ENCODE data around the gene PADI2. TPM values are rescaled to one million over a fixed set of nuclear protein-coding genes. Genes with fewer than 3 reads are reported as not detected.

PADI2 gene
- total and polyA plus RNA-seq, 2 donors (not counting 1 experiment from before 2014, with no cell fraction given) = 0.25 to 14.2 TPM

GRCh38 chr1:17098446-17099317 is 20.6 kb downstream of the PADI2 start:
- H4K20me1 ChIP-seq (ENCODE audit: control insufficient read depth, insufficient read depth, low read length, poor library complexity, severe bottlenecking) = no peaks in the 10 kb centered on the region
- peaks cover 0 to 1% (median 0%) of the 10 kb centered on the region in 3 donors for H3K9me3 ChIP-seq (ENCODE audit: control extremely low read depth in 1 of 3, control insufficient read depth in 2 of 3, insufficient read depth in 1 of 3, low read length in 2 of 3)
- no peak overlapping the region for H3K4me3 ChIP-seq (ENCODE audit: control extremely low read depth in 1 of 5, extremely low read depth in 1 of 5, insufficient read depth in 1 of 5, low read depth in 2 of 5, low read length in 4 of 5)
- H3K9ac ChIP-seq (ENCODE audit: low read length) = no peak overlapping the region
- no peak overlapping the region for H2AFZ ChIP-seq (ENCODE audit: insufficient read depth, low read depth, low read length, poor library complexity, severe bottlenecking)
- H3K36me3 ChIP-seq (replicated peaks in 1 of 2; ENCODE audit: control extremely low read depth in 1 of 2, control insufficient read depth in 1 of 2, extremely low read depth in 1 of 2, insufficient read depth in 2 of 2, low read length in 1 of 2) = no peaks in the 10 kb centered on the region
- ChIA-PET POLR2A (no interaction called here), CTCF (no interaction called here)
- no peaks in the 10 kb centered on the region for H3K27me3 ChIP-seq (replicated peaks in 1 of 4; ENCODE audit: control extremely low read depth in 1 of 4, control insufficient read depth in 3 of 4, insufficient read depth in 4 of 4, low read length in 3 of 4)
- H3K4me1 ChIP-seq (ENCODE audit: control insufficient read depth in 2 of 2, insufficient read depth in 2 of 2, low read length in 2 of 2) = no peaks in the 10 kb centered on the region
- Mint-ChIP-seq H3K4me1 (no peaks in the 10 kb centered on the region), H3K27ac (no peak overlapping the region), H3K4me3 (no peak overlapping the region), H3K9me3 (ENCODE audit: insufficient read depth) (no peaks in the 10 kb centered on the region), H3K27me3 (no peaks in the 10 kb centered on the region)
- no peak overlapping the region for H3K4me2 ChIP-seq (replicated peaks; ENCODE audit: low read depth, low read length, poor library complexity, severe bottlenecking)
- TF ChIP-seq EZH2 (IDR thresholded peaks at IDR 0.05; ENCODE audit: borderline replicate concordance, insufficient read depth, low read depth, low read length, poor library complexity, severe bottlenecking) (no peak), CTCF (IDR thresholded peaks at IDR 0.05) (no peak)
- ATAC-seq (ENCODE audit: low read depth) (no peak), DNase-seq (no peak)
- H3K27ac ChIP-seq (ENCODE audit: low read length in 2 of 2) = no peak overlapping the region
- intact Hi-C loops (cut with micrococcal nuclease) = no loop called here
- 66% methylated on average over 9 of the region's 13 CpGs for WGBS (ENCODE audit: insufficient coverage)
- H3K79me2 ChIP-seq (ENCODE audit: control insufficient read depth, insufficient read depth, low read length) = no peaks in the 10 kb centered on the region

- WGBS (ENCODE audit: insufficient coverage) = 76% methylated on average over 14 of the region's 14 CpGs
- ATAC-seq (ENCODE audit: low read depth) = no peak
- Histone ChIP-seq H3K4me2 (replicated peaks; ENCODE audit: low read depth, low read length, poor library complexity, severe bottlenecking) (no peak overlapping the region), H2AFZ (ENCODE audit: insufficient read depth, low read depth, low read length, poor library complexity, severe bottlenecking) (no peak overlapping the region), H3K4me3 (ENCODE audit: control extremely low read depth in 1 of 5, extremely low read depth in 1 of 5, insufficient read depth in 1 of 5, low read depth in 2 of 5, low read length in 4 of 5) (no peak overlapping the region), H3K36me3 (replicated peaks in 1 of 2; ENCODE audit: control extremely low read depth in 1 of 2, control insufficient read depth in 1 of 2, extremely low read depth in 1 of 2, insufficient read depth in 2 of 2, low read length in 1 of 2) (no peaks in the 10 kb centered on the region), H3K27me3 (replicated peaks in 1 of 4; ENCODE audit: control extremely low read depth in 1 of 4, control insufficient read depth in 3 of 4, insufficient read depth in 4 of 4, low read length in 3 of 4) (no peaks in the 10 kb centered on the region), H3K9ac (ENCODE audit: low read length) (no peak overlapping the region), H4K20me1 (ENCODE audit: control insufficient read depth, insufficient read depth, low read length, poor library complexity, severe bottlenecking) (no peaks in the 10 kb centered on the region), H3K4me1 (ENCODE audit: control insufficient read depth in 2 of 2, insufficient read depth in 2 of 2, low read length in 2 of 2) (no peaks in the 10 kb centered on the region), H3K27ac (ENCODE audit: low read length in 2 of 2) (no peak overlapping the region), H3K79me2 (ENCODE audit: control insufficient read depth, insufficient read depth, low read length) (no peaks in the 10 kb centered on the region), H3K9me3 (ENCODE audit: control extremely low read depth in 1 of 3, control insufficient read depth in 2 of 3, insufficient read depth in 1 of 3, low read length in 2 of 3) (peaks cover 0 to 10% (median 0%) of the 10 kb centered on the region in 3 donors)
- intact Hi-C loops (cut with micrococcal nuclease) = no loop called here
- Mint-ChIP-seq H3K4me3 (no peak overlapping the region), H3K4me1 (no peaks in the 10 kb centered on the region), H3K9me3 (ENCODE audit: insufficient read depth) (no peaks in the 10 kb centered on the region), H3K27ac (no peak overlapping the region), H3K27me3 (no peaks in the 10 kb centered on the region)
- no peak for DNase-seq
- POLR2A ChIA-PET = no interaction called here
- no peak for TF ChIP-seq CTCF (IDR thresholded peaks at IDR 0.05)
- no peak for TF ChIP-seq EZH2 (IDR thresholded peaks at IDR 0.05; ENCODE audit: borderline replicate concordance, insufficient read depth, low read depth, low read length, poor library complexity, severe bottlenecking)
- CTCF ChIA-PET = no interaction called here
Measured at GRCh38 chr1:17097787-17098186, 21.5 kb downstream of the PADI2 start.

Measured in B cell (primary cell).